Left ventricle myocardium inferior (tissue), 1 donor: ENCODE data around the gene CISD1. TPM values are rescaled to one million over a fixed set of nuclear protein-coding genes. Genes with fewer than 3 reads are reported as not detected.

Source experiments
- DNase-seq: peaks from one replicate; pipeline ENCODE4 v3.0.0-alpha.2; 2020
- H3K27ac ChIP-seq: fragments of 200-600 bp; replicated peaks from 2 replicates; pipeline ENCODE4 v1.8.0; 2021
- H3K27me3 ChIP-seq: fragments of 200-600 bp; 2 replicates; pipeline ENCODE4 v1.8.0; 2021; ENCODE audit warnings: low read depth
- H3K36me3 ChIP-seq: fragments of 200-600 bp; 2 replicates; pipeline ENCODE4 v1.8.0; 2021
- H3K4me1 ChIP-seq: fragments of 200-600 bp; 2 replicates; pipeline ENCODE4 v1.8.0; 2021
- H3K4me3 ChIP-seq: fragments of 200-600 bp; 2 replicates; pipeline ENCODE4 v1.8.0; 2021; ENCODE audit warnings: mild to moderate bottlenecking, moderate library complexity
- H3K9me3 ChIP-seq: fragments of 200-600 bp; replicated peaks from 2 replicates; pipeline ENCODE4 v1.8.0; 2021
- intact Hi-C: fragments of 100-400 bp; cut with micrococcal nuclease; formaldehyde crosslinking; loops from one replicate; pipeline ENCODE4 v1.11.0; 2022
- total RNA-seq: library from RNA; stranded (reverse); fragmentation: NEBNext Ultra II Directional; extraction: Animal tissue kit (Norgen Biotek cat#: 25700); gene quantifications from one replicate; pipeline ENCODE4 v1.2.1, GENCODE V29; 2021
- TF ChIP-seq, protein P1 (sequence below): fragments of 200-600 bp; IDR thresholded peaks from 2 replicates; pipeline ENCODE4 v1.8.0; 2021; ENCODE audit warnings: antibody characterized with exemption, mild to moderate bottlenecking, borderline replicate concordance
- donor health status: DM: no; HTN: yes; CAD: no; lungs with severe emphysema.

Gene CISD1
- total RNA-seq, 1 donor from 2014 or later, result 173 TPM

DNA sequence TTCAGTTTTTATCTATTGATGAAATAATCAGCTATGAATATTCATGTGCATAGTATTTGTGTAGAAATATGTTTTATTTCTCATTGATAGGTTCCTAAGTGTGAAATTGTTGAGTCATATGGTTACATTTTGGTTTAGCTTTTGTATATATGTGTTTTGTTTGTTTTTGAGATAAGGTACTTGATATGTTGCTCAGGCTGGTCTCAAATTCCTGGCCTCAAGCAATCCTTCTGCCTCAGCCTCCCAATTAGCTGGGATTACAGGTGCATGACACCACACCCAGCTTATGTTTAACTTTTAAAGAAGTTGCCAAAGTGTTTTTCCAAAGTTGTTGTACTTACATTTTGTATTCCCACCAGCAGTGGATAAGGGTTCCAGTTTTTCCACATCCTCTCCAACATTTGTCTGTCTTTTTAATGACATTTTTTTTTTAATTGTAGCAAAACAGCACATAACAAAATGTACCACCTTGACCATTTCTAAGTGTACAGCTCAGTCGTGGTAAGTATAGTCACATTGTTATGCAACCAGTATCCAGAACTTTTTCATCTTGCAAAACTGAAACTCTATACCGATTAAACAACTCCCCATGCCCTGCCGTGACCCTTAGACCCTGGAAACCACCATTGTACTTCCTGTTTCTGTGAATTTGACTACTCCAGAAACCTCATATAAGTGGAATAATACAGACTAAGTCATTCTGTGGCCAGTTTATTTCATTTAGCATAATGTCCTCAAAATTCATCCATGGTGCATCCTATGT is 53.3 kb downstream of the CISD1 start:
- Histone ChIP-seq H3K4me1 (no peaks in the 10 kb centered on the region), H3K4me3 (no peak overlapping the region), H3K9me3 (no peaks in the 10 kb centered on the region), H3K27me3 (peaks cover 4% of the 10 kb centered on the region), H3K27ac (no peak overlapping the region), H3K36me3 (no peaks in the 10 kb centered on the region)
- TF ChIP-seq, protein P1, sequence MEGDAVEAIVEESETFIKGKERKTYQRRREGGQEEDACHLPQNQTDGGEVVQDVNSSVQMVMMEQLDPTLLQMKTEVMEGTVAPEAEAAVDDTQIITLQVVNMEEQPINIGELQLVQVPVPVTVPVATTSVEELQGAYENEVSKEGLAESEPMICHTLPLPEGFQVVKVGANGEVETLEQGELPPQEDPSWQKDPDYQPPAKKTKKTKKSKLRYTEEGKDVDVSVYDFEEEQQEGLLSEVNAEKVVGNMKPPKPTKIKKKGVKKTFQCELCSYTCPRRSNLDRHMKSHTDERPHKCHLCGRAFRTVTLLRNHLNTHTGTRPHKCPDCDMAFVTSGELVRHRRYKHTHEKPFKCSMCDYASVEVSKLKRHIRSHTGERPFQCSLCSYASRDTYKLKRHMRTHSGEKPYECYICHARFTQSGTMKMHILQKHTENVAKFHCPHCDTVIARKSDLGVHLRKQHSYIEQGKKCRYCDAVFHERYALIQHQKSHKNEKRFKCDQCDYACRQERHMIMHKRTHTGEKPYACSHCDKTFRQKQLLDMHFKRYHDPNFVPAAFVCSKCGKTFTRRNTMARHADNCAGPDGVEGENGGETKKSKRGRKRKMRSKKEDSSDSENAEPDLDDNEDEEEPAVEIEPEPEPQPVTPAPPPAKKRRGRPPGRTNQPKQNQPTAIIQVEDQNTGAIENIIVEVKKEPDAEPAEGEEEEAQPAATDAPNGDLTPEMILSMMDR, result no peak
- DNase-seq, result no peak
- intact Hi-C loops, result no loop called here

GRCh38 chr10:58322835-58323209 is 53.9 kb downstream of the CISD1 start:
- Histone ChIP-seq H3K9me3 (no peaks in the 10 kb centered on the region), H3K27ac (no peak overlapping the region), H3K27me3 (peaks cover 5% of the 10 kb centered on the region), H3K36me3 (no peaks in the 10 kb centered on the region), H3K4me3 (no peak overlapping the region), H3K4me1 (no peaks in the 10 kb centered on the region)
- TF ChIP-seq, protein P1, result no peak
- no peak for DNase-seq
- intact Hi-C loops, result no loop called here

DNA sequence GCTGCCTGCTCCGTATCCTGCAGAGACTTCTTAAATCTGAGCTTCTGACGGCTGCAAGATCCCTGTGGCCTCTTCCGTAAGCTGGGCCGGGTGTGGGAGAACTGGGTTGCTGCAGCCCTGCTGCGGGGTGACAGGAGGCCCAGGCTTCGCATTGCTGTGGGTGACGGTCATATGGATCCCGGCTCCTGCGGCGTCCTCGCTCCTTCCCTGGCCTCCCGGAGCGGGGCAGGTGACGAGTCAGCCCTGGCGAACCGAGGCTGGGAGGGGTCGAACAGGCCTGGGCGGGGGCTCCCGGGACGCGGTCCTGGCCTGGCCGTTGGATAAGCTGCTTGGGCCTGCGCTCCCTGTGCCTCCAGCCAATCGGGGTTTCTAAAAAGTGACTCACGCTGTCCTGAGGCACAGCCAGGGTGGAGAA is 58.0 kb downstream of the CISD1 start:
- H3K36me3 ChIP-seq, result no peaks in the 10 kb centered on the region
- intact Hi-C loops, result no loop called here
- H3K4me1 ChIP-seq, result no peaks in the 10 kb centered on the region
- TF ChIP-seq, protein P1, result no peak
- peak overlapping the region; percentile 58 for H3K4me3 ChIP-seq
- H3K27ac ChIP-seq, result peak overlapping the region; percentile 52
- DNase-seq, result peak; percentile 57
- H3K27me3 ChIP-seq, result peaks cover 10% of the 10 kb centered on the region
- H3K9me3 ChIP-seq, result no peaks in the 10 kb centered on the region

DNA sequence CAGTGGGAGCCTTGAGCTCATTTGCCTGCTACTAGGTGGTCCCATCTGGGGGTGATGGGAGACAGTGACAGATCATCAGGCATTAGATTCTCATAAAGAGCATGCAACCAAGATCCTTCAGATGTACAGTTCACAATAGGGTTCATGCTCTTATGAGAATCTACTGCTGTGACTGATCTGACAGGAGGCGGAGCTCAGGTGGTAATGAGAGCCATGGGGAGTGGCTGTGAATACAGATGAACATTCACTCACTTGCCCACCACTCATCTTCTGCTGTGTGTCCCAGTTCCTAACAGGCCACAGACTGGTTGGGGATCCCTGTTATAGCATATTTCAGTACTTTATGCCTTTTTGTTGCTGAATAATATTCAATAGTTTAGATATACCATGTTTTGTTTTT is 59.3 kb downstream of the CISD1 start:
- H3K27me3 ChIP-seq, result peaks cover 10% of the 10 kb centered on the region
- no peaks in the 10 kb centered on the region for H3K36me3 ChIP-seq
- H3K9me3 ChIP-seq, result no peaks in the 10 kb centered on the region
- intact Hi-C loops, result no loop called here
- DNase-seq, result no peak
- no peak overlapping the region for H3K27ac ChIP-seq
- H3K4me3 ChIP-seq, result no peak overlapping the region
- H3K4me1 ChIP-seq, result no peaks in the 10 kb centered on the region
- TF ChIP-seq, protein P1, result no peak

GRCh38 chr10:58330431-58330830 is 61.5 kb downstream of the CISD1 start:
- H3K4me3 ChIP-seq, result no peak overlapping the region
- H3K9me3 ChIP-seq, result no peaks in the 10 kb centered on the region
- H3K4me1 ChIP-seq, result peaks cover 13% of the 10 kb centered on the region
- TF ChIP-seq, protein P1, result no peak
- intact Hi-C loops, result loop anchor here (10.0 kb wide), 1 partner anchor 54 kb away; the partner anchor contains the start of gene TFAM
- H3K27me3 ChIP-seq, result peaks cover 10% of the 10 kb centered on the region
- no peaks in the 10 kb centered on the region for H3K36me3 ChIP-seq
- no peak overlapping the region for H3K27ac ChIP-seq
- no peak for DNase-seq
